ENCODE data around the gene EPHA3.
"Not testable (repeated sequence)": the region's sequence is repeated elsewhere in the genome, so short reads cannot be mapped to it uniquely, and the experiment has no call there.

Gene EPHA3

DNA sequence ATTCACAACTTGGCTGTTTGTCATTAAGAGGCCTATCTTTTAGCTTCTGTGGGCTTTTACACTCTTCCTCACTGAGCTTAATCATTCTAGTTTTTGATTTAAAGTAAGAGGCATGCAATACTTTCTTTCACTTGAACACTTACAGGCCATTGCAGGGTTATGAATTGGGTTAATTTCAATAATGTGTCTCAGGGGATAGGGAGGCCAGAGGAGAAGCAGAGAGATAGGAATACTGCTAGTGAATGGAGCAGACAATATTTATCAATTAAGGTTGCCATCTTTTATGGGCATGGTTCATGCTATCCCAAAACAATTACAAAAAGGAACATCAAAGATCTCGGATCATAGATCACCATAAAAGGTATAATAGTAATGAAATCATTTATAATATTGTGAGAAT, 189.8 kb downstream of the EPHA3 start:
- DNase-seq, result no peak

DNA sequence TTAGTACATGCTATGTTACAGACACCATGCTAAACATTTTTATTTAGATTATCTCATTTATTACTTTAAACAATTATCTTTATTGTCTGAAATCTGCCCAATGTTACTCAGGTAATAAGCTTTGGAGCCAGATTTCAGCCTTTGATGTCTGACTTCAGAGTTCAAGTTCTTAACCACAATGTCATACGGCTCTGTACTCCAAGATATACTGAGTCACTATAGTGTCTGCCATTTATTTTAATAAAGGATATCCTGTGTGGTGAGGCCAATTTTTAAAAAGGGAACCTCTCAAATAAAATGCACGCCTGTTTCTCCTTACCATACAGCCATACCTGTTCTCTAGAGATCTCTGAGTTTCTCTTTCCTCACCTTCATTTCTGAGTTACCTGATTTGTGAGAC, 193.1 kb downstream of the EPHA3 start:
- DNase-seq, result no peak

DNA sequence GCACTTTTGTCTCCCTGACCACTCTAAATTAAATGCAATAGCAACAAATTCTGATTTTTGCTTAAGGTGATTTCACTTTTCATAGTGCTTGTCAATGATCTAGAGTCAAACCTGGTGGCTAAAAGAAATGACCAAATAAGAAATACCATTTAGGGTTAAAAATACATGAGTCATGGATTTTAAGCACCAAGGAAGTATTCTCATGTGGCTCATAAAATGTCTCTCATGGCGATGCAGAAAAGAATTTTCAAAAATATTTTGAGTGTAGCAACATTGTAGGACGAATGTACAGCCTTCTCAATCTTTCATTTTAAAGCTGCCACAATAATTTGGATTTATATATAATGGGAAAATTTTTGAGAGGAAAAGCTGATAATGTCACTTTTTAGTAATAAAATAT, 193.6 kb downstream of the EPHA3 start:
- DNase-seq, result no peak

DNA sequence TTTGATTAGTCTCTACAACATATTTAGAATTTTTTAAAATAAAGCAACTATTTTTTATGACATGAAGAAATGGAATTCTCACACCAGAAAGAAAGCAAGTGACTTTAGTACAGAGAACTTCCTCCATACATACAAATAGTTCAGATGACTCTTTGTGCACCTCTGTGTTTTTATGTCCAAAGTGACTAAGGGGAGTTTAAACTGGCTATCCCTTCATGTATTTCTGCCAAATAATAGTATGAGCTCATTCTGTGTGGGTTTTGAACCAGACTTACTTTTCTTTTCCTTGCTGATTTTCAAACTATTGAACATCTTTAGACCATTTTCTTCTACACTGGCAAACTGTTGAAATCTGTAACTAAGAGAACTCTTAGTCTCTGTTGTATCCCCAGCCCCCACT, 196.3 kb downstream of the EPHA3 start:
- DNase-seq, result no peak

DNA sequence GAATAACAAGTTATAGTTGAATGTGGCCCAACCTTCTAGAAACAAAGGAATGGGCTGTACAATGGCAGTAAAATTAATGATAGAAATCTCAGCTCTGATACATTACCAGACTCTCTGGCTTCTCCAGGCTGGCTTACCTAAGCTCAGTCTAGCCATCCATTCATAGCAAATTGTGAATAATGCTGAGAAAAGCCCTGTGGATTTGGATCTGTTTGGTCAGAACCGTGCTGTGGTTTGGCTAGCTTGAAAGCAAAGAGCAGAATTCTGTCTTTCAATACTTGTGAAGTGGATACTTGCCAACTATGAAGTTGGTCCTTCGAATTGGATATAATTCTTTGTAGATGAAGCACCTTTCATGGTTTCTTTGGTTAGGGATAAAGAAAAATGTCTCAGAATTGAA, 199.1 kb downstream of the EPHA3 start:
- DNase-seq, result no peak

DNA sequence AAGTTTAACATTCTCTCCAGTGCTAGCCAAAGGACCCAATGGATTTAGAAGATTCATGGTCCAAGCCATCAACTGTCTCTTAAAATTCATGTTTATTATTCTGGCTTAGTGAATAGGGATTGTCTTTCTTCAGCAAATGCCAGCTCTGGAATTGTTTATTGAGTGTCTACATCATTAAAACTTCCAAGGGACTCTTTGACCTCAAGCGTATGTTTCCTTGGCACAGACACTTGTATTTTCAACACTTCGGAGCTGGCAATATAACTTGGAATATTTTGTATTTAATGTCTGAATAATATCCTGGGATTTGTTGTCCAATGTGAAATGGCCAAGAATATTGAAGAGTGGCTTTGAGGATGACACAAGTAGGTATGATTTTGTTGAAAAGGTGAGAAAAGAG, 204.2 kb downstream of the EPHA3 start:
- DNase-seq, result no peak

DNA sequence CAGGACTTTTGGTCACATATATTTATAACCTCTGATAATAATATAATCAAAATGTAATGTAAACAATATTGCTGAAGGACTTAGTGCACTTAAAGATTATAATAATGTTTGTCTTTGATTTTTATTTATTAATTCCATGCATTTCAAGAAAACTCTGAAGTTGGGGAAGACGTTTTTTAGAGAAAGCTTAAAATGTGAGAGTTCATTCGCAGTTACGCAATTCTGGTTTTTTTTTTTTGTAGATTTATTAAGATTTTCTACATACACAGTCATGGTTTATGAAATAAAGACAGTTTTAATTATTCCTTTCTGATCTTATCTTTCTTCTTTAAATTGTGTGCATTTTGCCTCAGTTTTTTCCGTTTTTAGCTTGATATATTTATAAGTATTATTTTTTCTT, 204.7 kb downstream of the EPHA3 start:
- no peak for DNase-seq

DNA sequence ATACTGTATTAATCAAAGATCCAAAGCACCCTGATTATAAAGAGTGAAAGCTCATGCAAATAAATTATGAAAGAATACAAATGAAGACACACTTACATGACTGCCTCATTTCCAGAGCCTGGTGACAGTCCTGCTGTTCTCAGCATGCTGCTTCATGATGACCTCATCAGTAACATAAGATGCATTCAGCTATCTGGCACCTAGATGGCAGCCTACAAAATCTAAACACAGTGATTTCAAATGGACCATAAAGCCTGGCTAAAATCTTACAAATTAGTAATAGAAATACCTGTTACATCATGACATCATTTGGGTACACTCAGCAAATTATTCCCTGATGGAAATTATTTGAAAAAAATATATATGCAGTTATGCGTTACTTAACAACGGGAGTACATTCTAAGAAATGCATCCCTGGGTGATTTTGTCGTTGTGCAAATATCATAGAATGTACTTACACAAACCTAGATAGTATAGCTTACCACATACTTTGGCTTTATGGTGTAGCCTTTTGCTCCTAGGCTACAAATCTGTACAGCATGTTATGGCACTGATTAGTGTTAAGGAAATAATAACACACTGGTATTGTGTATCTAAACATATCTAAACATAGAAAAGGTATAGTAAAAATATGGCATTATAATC, 207.2 kb downstream of the EPHA3 start:
- DNase-seq, result no peak

DNA sequence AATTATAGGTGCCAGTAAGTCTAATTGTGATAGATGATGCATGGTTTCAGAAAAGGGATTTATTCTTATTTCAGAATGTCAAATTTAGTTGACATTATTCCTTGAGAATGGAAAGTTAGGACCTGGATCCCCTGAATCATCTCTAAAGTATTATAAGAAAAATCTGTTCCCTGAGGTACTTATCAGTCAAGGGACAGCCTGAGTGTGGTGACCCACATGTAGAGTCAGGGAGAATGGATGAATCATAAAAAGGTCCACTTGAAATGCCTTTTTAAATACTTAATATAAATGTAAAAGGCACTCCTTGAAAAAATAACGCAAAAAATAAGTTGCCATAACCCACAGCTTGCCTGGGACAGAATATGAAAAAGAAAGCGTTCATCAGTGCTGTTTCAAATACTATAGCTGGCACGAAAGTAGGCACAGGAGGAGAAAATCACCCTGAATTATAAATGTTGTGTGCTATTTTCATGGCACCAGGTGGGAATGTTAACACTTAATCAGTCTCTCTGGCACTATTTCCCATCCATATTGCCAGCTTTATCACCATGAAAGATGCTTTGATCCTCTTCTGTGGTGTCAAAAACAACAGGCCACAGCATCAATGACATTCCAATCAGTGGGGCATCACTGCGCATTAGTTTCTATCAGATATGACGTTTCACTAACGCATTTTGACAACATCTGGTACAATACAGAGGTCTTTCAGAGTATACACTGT, 208.5 kb downstream of the EPHA3 start:
- no peak for DNase-seq

DNA sequence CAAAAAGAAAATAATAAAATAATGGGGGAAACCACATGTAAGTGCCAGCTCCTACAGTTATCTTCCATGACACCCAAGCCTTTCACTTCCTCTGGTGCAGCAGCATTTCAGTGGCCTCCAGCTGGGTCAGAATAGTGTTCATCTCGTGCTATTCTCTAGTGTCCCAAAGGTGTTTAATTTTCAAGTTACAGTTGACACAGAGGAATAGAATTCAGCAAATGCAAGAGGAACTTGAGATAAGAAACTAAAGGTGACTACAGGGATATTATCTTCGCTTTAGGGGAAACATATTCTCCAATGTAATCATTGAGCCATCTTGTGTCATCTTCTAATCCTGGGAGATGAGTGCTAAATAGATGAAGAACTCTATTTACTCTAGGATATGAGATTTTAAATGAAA, 212.8 kb downstream of the EPHA3 start:
- no peak for DNase-seq

DNA sequence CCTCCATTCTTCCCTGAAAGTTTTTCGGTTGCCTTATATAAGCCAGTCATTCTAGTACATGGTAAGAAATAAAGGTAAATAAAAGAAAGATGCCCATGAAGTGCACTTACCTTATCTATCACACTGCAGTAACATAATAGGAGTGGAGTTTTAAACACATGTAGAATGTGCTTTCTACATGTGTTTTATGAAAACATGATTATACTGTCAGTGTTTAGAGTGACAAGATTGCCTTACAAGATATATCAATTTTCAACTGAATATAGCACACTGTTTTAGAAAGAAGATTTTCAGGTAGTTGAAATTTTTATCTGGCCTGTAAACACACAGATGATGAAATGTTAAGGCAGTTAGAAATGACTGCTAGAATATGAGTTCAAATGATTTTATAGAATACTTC, 219.6 kb downstream of the EPHA3 start:
- no peak for DNase-seq

DNA sequence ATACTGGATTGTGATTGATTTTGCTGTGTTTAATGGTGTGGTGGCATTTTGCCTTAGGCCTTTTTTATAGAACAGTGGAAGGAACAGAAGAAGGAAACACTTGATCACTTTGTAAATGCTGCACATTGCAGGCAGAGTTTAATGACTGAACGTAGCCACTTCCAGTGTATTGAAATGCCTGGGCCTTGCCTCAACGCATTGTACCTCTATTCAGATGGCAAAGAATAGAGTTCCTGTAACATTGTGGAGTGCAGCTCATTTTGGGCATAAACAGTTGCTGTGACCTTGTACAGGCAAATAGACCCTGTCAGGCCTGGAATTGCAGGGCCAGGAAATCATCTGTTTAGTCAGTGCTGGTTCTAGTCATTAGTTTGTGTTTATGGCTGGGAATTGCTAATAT, 225.0 kb downstream of the EPHA3 start:
- no peak for DNase-seq

DNA sequence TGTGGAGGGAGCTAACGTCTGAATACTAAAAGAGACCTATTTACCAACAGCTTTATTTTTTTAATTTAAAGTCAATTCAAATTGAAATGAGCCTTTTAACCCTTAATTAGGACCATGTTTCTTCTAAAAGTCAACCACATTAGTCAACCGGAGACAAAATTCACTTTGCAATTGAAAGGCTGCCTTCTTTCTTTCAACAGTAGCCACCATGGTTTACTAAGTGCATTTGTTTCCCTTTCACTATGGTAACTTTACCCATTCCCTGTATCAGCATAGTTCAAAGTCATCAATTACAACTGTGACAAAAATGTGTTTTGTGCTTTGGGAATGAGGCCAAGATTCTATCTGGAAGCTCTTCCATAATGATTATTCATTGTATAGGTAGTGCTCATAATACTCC, 225.4 kb downstream of the EPHA3 start:
- no peak for DNase-seq

DNA sequence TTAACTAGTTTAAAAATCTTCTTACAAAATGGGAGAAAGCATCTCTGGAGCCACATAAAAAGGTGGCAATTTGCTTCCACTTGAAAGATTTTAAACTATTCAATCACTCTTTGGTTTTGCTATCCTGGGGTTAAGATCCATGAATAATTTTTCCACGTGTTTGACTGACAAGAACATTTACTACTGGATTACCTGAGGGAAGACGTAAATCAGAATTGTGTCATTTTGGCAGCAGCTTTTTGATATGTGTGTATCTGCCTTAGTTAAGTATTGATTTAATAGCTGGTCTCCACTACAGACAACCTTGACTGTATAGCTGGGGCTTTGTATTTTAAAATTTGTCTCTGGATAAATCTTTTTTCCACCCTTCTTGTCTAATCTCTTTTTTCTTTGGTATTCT, 228.3 kb downstream of the EPHA3 start:
- DNase-seq, result no peak

DNA sequence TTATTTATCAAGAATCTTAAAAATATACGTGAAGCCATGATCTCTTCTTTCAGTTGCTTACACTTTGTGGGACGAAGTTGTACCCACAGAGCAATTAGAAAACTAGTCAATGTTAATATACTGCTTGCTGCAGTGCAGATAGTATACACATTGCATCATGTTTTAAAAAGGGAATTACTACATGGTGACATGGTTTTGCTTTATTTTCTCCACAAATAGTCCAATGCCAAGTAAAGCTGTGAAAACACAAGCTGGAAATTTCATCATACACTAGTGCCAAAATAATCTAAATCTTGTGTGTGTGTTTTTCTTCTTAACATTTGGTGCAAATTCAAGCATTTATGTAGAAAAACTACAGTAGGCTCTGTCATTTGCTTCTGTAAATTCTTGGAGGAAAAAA, 233.0 kb downstream of the EPHA3 start:
- no peak for DNase-seq

DNA sequence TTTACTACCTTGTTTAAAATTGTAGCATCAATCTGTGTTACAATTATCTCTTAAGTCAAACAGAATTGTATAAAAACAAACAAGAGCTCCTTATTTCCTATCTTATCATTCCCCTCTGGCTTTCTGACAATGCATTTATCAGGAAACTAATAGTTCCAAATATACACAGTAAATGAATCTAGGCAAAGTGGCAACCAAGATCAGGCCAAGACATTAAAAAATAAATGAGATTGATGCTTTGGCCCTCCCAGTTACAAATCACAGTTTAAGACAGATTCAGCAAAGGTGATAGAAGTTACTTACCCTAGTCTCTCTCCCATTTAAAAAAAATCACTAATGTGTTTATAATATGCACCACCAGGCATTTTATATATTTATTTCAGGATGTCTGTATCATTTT, 236.7 kb downstream of the EPHA3 start:
- DNase-seq, result no peak

DNA sequence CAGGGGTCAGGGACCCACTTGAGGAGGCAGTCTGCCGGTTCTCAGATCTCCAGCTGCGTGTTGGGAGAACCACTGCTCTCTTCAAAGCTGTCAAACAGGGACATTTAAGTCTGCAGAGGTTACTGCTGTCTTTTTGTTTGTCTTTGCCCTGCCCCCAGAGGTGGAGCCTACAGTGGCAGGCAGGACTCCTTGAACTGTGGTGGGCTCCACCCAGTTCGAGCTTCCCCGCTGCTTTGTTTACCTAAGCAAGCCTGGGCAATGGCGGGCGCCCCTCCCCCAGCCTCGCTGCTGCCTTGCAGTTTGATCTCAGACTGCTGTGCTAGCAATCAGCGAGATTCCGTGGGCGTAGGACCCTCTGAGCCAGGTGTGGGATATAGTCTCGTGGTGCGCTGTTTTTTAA, 243.5 kb downstream of the EPHA3 start:
- not testable (repeated sequence) for DNase-seq

DNA sequence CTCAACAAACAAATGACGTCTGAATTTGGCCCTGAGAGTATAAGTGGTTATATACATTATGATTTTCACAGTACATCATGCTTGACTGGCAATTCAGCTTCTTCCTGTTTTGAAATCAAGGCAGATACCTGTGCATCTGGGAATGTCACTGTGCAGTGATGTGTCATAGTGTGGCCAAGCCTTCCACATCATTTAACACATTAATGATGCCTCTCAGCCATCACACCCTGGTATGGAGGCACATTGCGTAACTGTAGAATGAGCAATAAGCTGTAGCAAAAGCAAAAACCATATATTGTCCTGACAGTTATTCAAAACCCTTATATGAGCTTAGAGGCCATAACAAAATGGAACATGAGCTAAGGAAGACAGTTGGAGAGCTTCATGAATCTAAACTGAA, 246.0 kb downstream of the EPHA3 start:
- DNase-seq, result no peak

DNA sequence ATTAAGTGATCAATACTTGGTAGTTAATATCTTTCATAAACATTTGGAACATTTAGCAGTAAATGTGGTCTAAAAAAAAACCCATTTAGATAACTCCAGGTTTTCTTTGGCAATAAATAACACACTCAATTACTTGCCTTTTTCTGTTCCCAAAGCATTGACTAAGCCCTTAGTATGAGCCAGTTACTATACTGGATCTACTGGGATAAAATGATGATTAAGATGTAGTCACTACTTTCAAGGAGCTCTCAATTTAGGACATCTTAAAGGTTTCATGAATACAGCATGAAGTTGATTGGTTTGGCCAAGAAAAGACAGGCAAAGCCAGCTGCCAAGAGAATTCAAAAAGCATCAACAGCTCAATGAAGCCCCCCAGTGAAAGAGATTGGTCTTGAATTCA, 250.9 kb downstream of the EPHA3 start:
- DNase-seq, result no peak

DNA sequence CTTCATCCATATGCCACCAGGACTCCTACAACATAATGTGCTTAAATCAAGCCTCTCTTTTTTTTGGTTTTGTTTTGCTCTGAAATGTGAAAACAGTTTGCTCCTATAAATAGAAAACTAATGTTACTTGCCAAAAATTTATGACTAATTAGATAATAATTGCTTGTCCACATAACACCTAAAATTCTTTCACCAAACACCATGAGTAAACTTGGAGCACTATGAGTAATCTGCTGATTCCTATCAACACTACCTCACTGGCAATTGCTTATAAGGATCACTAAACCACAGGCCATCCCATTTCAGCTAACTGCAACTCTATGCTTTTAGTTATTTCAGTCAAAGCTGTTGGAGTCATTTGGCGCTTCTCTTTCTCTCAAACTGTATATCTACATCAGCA, 252.7 kb downstream of the EPHA3 start:
- no peak for DNase-seq

DNA sequence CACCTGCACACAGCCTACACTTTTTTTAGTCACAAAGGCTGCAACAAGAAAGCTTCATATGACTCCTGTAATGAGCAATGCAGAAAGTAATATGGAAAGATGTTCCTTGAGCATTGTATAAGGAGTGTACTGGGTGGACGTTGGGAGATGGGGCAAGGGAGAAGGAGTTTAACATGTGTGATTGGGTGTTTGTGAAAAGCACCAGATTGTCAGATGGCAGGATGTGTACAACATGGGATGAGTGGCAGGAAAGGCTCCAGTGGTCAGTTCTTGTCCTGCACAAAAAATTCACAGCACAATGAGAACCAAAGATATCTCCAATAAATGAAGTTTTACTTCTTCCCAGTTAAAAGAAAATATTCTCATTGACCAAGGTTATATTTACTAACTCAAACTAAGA, 255.1 kb downstream of the EPHA3 start:
- DNase-seq, result no peak

DNA sequence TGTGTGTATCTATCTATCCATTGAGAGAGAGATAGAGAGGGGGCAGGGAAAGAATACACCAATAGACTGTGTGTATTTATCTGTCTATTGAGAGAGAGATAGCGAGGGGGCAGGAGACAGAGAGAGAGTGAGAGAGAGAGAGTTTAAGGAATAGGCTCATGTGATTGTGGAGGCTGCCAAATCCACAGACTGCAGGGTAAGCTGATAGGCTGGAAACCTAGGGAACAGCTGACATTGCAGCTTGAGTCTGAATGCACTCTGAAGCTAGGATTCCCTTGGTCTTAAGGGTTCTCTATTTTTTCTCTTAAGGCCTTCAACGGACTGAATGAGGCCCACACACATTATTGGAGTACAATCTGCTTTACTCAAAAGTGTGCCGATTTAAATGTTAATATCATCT, 255.8 kb downstream of the EPHA3 start:
- DNase-seq, result no peak

DNA sequence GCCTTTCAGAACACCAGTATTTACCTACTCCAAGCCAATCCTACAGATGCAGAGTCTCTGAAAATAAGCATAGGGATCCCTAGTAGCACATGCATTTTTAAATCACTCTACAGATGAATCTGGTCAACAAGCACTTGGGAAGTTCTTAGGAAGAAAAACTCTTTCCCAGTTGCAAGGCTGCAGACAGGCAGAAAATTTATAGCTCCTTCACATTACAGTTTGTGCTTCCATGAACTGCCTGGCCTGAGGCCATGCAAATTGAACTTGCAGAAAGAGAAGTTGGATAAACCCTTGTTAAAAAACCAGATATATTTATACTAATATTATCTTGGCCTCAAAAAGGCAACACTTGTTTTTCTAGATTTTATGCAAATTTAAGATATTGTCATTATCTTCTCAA, 256.9 kb downstream of the EPHA3 start:
- no peak for DNase-seq

DNA sequence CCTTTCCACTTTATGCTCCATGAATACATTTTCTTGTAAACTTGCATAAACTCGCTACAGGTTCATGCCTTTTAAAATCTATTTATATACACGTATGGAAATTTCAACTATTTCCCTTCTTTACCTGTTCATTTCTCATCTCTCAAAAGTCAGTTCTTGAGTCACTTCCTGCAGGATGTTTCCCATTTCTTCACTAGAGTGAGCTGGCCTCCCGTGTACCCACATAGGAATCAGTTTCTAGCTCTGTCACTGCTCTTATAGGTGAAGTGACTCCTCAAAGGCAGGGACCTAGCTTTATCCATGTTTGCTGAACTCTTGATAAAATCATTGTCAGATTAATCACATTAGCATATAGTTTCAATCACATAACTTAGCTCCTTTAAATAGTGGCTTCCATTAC, 259.7 kb downstream of the EPHA3 start:
- no peak for DNase-seq

DNA sequence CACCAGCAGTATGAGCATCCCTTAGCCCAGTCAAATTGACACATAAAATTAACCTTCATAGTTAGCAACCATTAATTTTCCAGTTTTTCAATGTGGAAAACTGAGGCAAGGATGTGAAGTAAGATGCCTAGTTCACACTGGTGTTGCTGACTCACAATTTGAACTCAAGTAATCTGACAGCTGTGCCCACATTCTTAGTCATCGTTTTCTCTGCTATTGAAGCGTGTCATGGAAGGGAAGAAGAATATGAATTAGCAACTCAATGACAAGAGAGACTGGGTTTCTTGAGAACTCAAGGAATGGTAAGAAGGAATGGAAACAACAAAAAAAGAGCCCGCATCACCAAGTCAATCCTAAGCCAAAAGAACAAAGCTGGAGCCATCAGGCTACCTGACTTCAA, 261.4 kb downstream of the EPHA3 start:
- DNase-seq, result no peak

All from DMS153 (cell line).